HG03520 (cell line): ENCODE data around the gene PARD6B.
A peak's percentile ranks its signal among the peaks of the same experiment; 100 is the strongest.

Experiments used
- ATAC-seq: cut with Tn5 transposase; IDR thresholded peaks from one replicate; pipeline ENCODE4 v1.9.1; 2021; ENCODE audit warnings: mild to moderate bottlenecking, moderate library complexity; ENCODE audit not compliant: unreplicated experiment

Gene PARD6B

DNA sequence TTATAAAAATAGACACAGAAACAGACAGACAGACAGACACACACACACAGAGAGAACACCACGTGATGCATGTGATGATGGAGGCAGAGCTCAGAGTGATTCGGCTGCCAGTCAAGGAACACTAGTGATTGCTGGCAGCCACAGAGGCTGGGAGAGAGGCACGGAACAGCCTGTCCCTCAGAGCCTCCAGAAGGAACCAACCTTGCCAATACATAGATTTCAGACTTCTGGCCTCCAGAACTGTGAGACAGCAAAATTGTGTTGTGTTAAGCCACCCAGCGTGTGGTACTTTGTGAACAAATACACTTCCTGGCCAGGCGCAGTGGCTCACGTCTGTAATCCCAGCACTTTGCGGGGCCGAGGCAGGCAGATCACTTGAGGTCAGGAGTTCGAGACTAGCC lies 9.5 kb upstream of the PARD6B start:
- ATAC-seq, result no peak

- no peak for ATAC-seq
These were observed 8.8 kb upstream of the PARD6B start for GRCh38 chr20:50722424-50723155.

GRCh38 chr20:50723672-50724071 lies 7.7 kb upstream of the PARD6B start:
- ATAC-seq, result no peak

- ATAC-seq, result no peak
These were observed 7.2 kb upstream of the PARD6B start for GRCh38 chr20:50724112-50724725.

- ATAC-seq, result no peak
These were observed 6.3 kb upstream of the PARD6B start for GRCh38 chr20:50724851-50725723.

- ATAC-seq, result no peak
These were observed 5.7 kb upstream of the PARD6B start for GRCh38 chr20:50725724-50726005.

DNA sequence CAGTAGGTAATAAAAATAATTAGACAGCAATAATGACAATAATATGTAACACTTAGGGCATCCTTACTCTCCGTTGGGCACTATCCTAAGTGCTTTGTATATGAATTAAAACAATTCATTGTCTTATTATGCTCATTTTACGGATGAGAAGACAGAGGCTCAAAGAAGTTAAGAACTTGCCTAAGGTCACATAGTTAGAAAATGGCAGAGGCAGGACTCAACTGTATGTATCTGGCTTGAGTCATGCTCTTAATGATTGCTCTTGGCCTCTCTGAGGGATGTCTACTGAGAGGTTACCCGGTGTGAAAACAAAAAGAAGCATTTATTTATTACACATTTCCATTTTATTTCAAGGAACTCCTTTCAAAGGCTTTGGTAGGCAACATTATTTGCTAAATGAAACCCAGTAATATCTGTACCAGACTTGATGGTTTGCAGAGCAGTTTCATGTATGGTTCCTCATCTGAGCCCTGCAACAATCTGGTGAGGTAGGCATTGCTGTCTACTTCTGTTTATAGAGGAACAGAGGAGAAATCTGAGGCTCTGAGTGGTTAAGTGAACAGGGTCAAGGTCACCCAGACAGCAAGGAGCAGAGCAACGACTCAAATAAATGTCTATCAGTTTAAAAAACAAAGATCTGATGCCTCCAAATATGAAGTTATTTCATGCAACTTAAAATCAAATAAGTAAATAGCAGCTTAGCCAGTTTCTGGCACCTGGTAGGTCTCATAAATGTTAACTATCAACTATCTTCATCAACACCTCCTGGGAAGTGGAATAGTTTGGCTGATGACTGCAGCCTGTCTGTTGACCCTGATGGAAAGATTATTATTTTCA lies 4.2 kb upstream of the PARD6B start:
- ATAC-seq, result no peak

DNA sequence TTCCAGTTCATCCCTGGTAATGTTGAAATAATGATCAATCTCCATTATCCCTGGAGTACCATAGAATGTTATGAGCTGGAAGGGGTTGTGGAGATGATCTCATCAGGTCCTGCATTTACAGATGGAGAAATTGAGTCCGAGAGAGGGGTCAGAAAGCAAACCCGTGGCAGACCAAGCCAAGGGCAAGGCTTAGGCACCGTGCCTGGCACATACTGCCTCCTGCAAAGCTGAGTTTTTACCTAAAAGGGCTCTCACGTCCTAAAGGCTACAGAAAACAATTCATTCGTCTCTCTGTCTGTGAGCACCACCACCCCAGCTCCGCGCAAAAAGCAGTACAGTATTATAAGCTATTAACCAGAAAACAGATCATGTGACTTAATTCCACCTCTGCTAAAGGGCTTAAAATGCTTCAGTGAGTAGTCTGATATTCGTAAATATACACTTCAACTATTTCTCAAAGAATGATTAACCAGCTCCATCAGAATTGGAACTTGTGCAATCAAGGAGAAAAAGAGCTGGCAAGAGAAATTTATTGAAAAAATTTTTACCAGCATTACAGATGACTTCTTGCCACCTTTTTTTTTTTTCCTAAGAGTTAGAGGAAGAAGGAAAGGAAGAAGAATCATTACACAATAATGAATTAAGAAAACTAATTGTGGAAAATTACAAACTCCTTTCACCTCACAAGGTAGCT lies 3.4 kb upstream of the PARD6B start:
- ATAC-seq, result no peak

GRCh38 chr20:50728486-50728980 lies 2.8 kb upstream of the PARD6B start:
- no peak for ATAC-seq

- ATAC-seq, result no peak
These were observed 2.2 kb upstream of the PARD6B start for GRCh38 chr20:50728981-50729874.

DNA sequence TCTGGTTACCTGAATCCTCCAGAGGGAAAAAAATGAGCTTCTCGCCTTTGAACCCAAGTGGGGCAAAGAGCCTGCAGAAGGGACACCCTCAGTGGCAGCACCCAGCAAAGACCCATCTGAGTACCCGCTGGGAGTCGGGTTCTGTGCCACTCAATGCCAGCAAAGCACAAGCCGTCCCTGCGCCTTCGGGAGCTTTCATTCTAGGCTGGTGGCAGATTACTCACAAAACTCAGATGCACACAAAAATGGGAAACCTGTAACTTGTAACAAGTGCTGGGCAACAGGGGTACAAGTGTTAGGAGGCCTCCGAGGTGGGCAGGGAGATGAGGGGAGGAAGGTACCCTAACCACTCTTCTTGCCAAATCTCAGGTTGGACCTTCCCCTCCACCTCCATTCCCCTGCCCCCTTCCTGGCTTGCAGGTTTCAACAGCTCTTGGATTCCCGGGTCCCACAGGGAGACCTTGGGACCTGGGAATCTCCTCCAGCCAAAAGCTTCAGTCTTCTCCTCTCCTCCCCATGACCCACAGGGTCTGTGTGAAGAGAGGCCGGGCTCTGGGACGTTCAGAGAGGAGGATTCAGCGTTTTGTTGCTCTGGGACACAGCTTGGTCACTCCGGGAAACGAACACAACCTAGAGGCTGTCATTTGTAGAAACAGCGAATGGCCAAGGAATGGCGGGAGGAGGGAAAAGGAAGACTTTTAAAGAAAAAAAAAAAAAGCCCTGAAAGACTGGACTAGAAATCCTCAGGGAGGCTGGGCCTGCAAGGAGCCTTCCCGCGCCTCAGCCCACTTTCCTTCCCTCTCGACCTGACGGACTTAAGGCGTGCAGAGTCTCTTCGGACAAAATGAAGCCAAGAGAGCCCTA lies 1.2 kb upstream of the PARD6B start:
- no peak for ATAC-seq

DNA sequence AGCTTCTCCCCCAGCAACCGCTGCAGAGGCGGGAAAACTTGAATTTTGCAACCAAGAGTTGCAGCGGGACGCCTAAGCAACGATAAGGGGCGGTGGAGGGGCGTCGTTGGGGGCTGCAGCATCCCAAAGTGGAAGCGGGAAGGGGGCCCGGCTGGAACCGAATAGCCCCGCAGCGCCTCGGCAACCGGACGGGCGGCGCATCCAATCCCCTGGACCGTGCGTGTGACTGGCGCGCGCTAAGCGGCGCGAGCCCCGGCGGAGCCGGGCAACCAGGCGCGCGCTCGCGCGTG lies 670 bp upstream of the PARD6B start:
- no peak for ATAC-seq

DNA sequence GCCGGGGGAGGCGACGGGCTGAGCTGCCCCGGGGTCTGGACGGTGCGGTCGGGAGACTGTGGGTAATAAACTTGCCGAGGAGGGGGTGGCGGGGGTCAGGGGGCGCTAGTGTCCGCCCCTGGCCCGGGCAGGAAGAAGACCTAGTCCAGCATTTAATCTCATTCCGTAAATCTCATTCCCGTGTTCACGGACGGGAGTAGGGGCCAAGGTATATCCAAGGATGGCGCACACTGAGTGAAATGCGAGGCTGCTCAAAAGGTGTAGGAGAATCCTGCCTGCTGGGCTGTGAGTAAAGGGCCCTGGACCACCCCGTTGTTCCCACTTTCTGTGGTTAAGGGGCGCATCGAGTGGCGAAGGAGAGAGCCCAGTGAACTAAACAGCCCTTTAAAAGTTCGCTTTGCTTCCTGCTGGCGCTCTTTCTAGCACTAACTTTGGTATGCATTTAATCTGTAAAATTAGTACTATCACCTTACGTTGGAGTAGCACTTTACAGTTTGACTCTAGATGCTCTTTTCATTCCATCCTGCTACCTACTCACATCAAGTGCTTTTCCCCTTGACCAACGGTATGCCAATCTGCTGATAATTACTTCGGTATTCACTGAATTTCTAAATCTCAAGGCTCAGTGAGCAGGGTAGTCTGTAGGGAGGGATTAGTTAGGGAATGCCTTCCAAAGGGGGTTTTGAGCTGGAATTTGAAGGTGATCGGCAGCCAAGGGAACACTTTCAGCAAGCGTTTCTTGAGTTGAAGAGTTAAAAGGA lies 730 bp downstream of the PARD6B start:
- ATAC-seq, result peak; percentile 1

DNA sequence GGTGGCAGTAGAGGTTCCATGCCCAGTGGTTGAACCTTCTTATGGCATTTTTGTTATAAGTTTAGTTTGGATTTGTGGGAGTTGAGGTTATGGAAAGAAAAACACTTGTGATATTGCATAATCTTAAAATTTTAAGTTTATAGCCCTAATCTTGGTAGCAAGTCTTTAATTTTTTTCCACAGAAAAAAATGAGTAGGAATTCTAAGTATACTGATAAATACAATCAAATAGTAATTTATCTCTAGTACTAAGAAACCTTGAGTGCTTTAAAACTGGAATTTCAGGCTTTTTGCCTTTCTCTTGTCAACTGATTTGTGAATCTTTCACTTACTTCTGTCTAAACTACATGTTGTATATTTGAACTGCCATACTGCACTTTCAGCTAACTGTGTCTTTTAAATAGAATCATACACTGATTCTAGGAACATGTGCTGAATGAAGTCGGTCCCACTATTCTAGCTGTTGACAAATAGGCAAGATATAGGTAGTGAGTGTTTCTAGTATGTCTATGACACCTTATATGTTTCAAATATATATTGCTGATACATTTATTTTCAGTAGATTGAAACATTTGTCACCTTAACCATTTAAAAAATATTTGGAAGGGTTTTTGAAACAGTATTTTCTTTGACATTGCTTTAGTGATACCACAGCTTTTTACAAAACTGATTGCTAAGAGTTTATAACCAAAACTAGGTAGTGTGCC lies 2.4 kb downstream of the PARD6B start:
- ATAC-seq, result no peak

GRCh38 chr20:50734730-50735679 lies 3.6 kb downstream of the PARD6B start:
- no peak for ATAC-seq

GRCh38 chr20:50735813-50736212 lies 4.4 kb downstream of the PARD6B start:
- ATAC-seq, result no peak
